GM12878 (cell line): Measurements from ENCODE around the gene REEP6. TPM values are rescaled to one million over a fixed set of nuclear protein-coding genes. Genes with fewer than 3 reads are reported as not detected.

Experiments used
- ATAC-seq: fragments of 200-7000 bp; cut with Tn5 transposase; 3 replicates; pipeline ENCODE4 v1.9.1; 2020; ENCODE audit warnings: mild to moderate bottlenecking, moderate library complexity
- BruUV-seq: library from RNA; stranded (reverse); fragments of 400-500 nt; replicated peaks from 2 replicates; lab custom pipeline; 2021; lab: Mats Ljungman, UMichigan
- CTCF ChIA-PET: fragments of 300-600 bp; sonication (Branson Sonifier 250); formaldehyde crosslinking; extraction: SDS; loops from one replicate; lab custom pipeline; 2021; ENCODE audit warnings: inconsistent platforms; lab: Yijun Ruan, JAX
- POLR2A ChIA-PET: fragments of 350-600 bp; formaldehyde crosslinking; extraction: SDS; loops from one replicate; lab custom pipeline; 2021; ENCODE audit warnings: inconsistent platforms; lab: Charles Lee
- RAD21 ChIA-PET: fragments of 300-600 bp; sonication (Branson Sonifier 250); formaldehyde crosslinking; loops from one replicate; lab custom pipeline; 2023; ENCODE audit warnings: antibody characterized with exemption; ENCODE audit not compliant: unreplicated experiment; lab: Charles Lee
- SMC1A ChIA-PET: fragments of 300-600 bp; sonication (Branson Sonifier 250); formaldehyde crosslinking; loops from one replicate; lab custom pipeline; 2023; ENCODE audit not compliant: unreplicated experiment, uncharacterized antibody; lab: Charles Lee
- DNase-seq: peaks from one replicate; pipeline ENCODE4 v3.0.0-alpha.2; 2011; ENCODE audit warnings: low read depth, low spot score
- FAIRE-seq: peaks from 3 replicates; lab custom pipeline; 2011; peaks lifted over from hg19 to GRCh38; lab: Jason Lieb, UNC
- H2AFZ ChIP-seq: 2 replicates; pipeline ENCODE4 v1.6.0; 2011; ENCODE audit warnings: low read depth, low read length, control low read depth; ENCODE audit not compliant: control insufficient read depth
- H3K27ac ChIP-seq: 2 replicates; pipeline ENCODE4 v1.5.1; 2011; ENCODE audit warnings: control low read depth; ENCODE audit not compliant: control insufficient read depth, insufficient read depth
- H3K27me3 ChIP-seq, 2 experiments: replicated peaks in 1 of 2; 2 replicates each; pipeline versions ENCODE4 v1.6.0 to v1.6.1; 2011; ENCODE audit warnings: low read length in 1 of 2; ENCODE audit not compliant: control insufficient read depth in 2 of 2, insufficient read depth in 2 of 2
- H3K36me3 ChIP-seq, 2 experiments: 2 replicates each; pipeline ENCODE4 v1.5.1; 2011; ENCODE audit warnings: low read length in 1 of 2; ENCODE audit not compliant: control insufficient read depth in 2 of 2, insufficient read depth in 2 of 2
- H3K4me1 ChIP-seq: 2 replicates; pipeline ENCODE4 v1.6.1; 2011; ENCODE audit warnings: mild to moderate bottlenecking, low read length, moderate library complexity, mixed read lengths; ENCODE audit not compliant: control insufficient read depth, insufficient read depth
- H3K4me2 ChIP-seq: 2 replicates; pipeline ENCODE4 v1.6.0; 2011; ENCODE audit warnings: control low read depth; ENCODE audit not compliant: control insufficient read depth, insufficient read depth
- H3K4me3 ChIP-seq: fragments of 200-600 bp; sonication (generic); 2 replicates; pipeline ENCODE4 v1.5.1; 2016
- H3K79me2 ChIP-seq: 2 replicates; pipeline ENCODE4 v1.6.0; 2011; ENCODE audit warnings: low read length; ENCODE audit not compliant: control insufficient read depth, insufficient read depth
- H3K9ac ChIP-seq: 2 replicates; pipeline ENCODE4 v1.8.0; 2011; ENCODE audit warnings: low read length, control low read depth, mixed read lengths; ENCODE audit not compliant: control insufficient read depth, insufficient read depth
- H3K9me3 ChIP-seq: replicated peaks from 3 replicates; pipeline ENCODE4 v1.5.1; 2011; ENCODE audit warnings: mild to moderate bottlenecking, low read length; ENCODE audit not compliant: control insufficient read depth, insufficient read depth
- H4K20me1 ChIP-seq: 2 replicates; pipeline ENCODE4 v1.6.0; 2011; ENCODE audit not compliant: control insufficient read depth, insufficient read depth
- BACH1 ChIP-seq: fragments of 450-650 bp; IDR thresholded peaks from 2 replicates; pipeline ENCODE4 v1.6.1; 2017; ENCODE audit warnings: mild to moderate bottlenecking, borderline replicate concordance
- BHLHE40 ChIP-seq, 2 experiments: fragments of 450-650 bp in 1 of 2; IDR thresholded peaks; 2 replicates each; pipeline ENCODE4 v1.6.1; 2011 to 2017; ENCODE audit warnings: low read depth in 2 of 2, borderline replicate concordance in 1 of 2, improper control_type of control experiment in 1 of 2, low read length in 1 of 2, mild to moderate bottlenecking in 1 of 2
- CBFB ChIP-seq: IDR thresholded peaks from 2 replicates; pipeline ENCODE4 v1.6.1; 2016; ENCODE audit warnings: antibody characterized with exemption, low read depth
- DPF2 ChIP-seq: fragments of 450-650 bp; IDR thresholded peaks from 2 replicates; pipeline ENCODE4 v1.6.1; 2017; ENCODE audit warnings: mild to moderate bottlenecking
- GATAD2B ChIP-seq: fragments of 450-650 bp; conservative IDR thresholded peaks from 2 replicates; pipeline ENCODE4 v1.6.1; 2017; ENCODE audit warnings: low read depth, mild to moderate bottlenecking, moderate library complexity
- IRF4 ChIP-seq: IDR thresholded peaks from 2 replicates; pipeline ENCODE4 v1.6.1; 2011; ENCODE audit warnings: low read depth, low read length
- MEF2B ChIP-seq: fragments of 450-650 bp; IDR thresholded peaks from 2 replicates; pipeline ENCODE4 v1.6.1; 2018; ENCODE audit warnings: mild to moderate bottlenecking, moderate library complexity; ENCODE audit not compliant: partially characterized antibody, poor library complexity, severe bottlenecking
- MXI1 ChIP-seq: fragments of 150-350 bp; IDR thresholded peaks from 2 replicates; pipeline ENCODE4 v1.6.1; 2011; ENCODE audit warnings: low read depth, mild to moderate bottlenecking, inconsistent platforms, low read length, improper control_type of control experiment
- NFIC ChIP-seq: IDR thresholded peaks from 2 replicates; pipeline ENCODE4 v1.6.1; 2012; ENCODE audit warnings: low read depth, mild to moderate bottlenecking, inconsistent platforms, low read length, moderate library complexity
- PRDM15 ChIP-seq: fragments of 450-650 bp; formaldehyde crosslinking; IDR thresholded peaks from 2 replicates; pipeline ENCODE4 v1.4.0; 2020; ENCODE audit warnings: mild to moderate bottlenecking, moderate library complexity
- SMAD5 ChIP-seq: IDR thresholded peaks from 2 replicates; pipeline ENCODE4 v1.6.1; 2016; ENCODE audit warnings: antibody characterized with exemption, low read depth
- TCF7 ChIP-seq: IDR thresholded peaks from 2 replicates; pipeline ENCODE4 v1.6.1; 2014; ENCODE audit warnings: antibody characterized with exemption, borderline replicate concordance
- ZNF217 ChIP-seq: fragments of 450-650 bp; IDR thresholded peaks from 2 replicates; pipeline ENCODE4 v1.6.1; 2017; ENCODE audit warnings: antibody characterized with exemption, mild to moderate bottlenecking
- WGBS: methylation state at CpG from one replicate; pipeline ENCODE4 v1.1.6; 2016; ENCODE audit warnings: low lambda C conversion rate; ENCODE audit not compliant: insufficient replicate concordance, insufficient coverage; ENCODE audit errors: missing lambda C conversion rate; 5-methylcytosine and 5-hydroxymethylcytosine counted together
- in situ Hi-C: fragments of 300-500 bp; cut with MboI; formaldehyde crosslinking; loops from 9 replicates; pipeline ENCODE4 v1.14.3; 2018; ENCODE audit warnings: mixed read lengths
- intact Hi-C: fragments of 100-400 bp; cut with micrococcal nuclease; formaldehyde crosslinking; loops from one replicate; pipeline ENCODE4 v1.14.2; 2022; ENCODE audit not compliant: unreplicated experiment
- polyA plus RNA-seq, 11 experiments: library from polyadenylated mRNA; depleted of rRNA in 4 of 11; unstranded in 6 of 11; stranded (reverse) in 5 of 11; fragments of >200 nt; fragmentation: Nextera tagmentation in 4 of 11; fragmentation: Illumina TruSeq in 1 of 11; extraction: Ambion mirVana in 4 of 11; extraction: Trizol in 1 of 11; gene quantifications; 1 replicate in 1 of 11; 2 replicates in 10 of 11; pipeline versions ENCODE4 v1.2.1 to v1.2.3, GENCODE V29; 2011 to 2016; ENCODE audit warnings: inconsistent platforms in 2 of 11, missing spikeins in 2 of 11, low read depth in 1 of 11
- total RNA-seq, 4 experiments: library from RNA; depleted of rRNA in 3 of 4; stranded (reverse); fragments of >200 nt in 3 of 4; fragmentation: Illumina TruSeq in 1 of 4; extraction: Trizol in 1 of 4; gene quantifications; 2 replicates each; pipeline versions ENCODE4 v1.2.1 to v1.2.3, GENCODE V29; 2013 to 2021
- TF ChIP-seq, protein P1 (sequence below): IDR thresholded peaks from 2 replicates; pipeline ENCODE4 v1.6.1; 2011; ENCODE audit warnings: borderline replicate concordance, low read depth, mild to moderate bottlenecking, moderate library complexity, low read length; ENCODE audit not compliant: insufficient read depth, poor library complexity, severe bottlenecking

REEP6 gene
- total and polyA plus RNA-seq, 10 of the 15 experiments (the other 5 are each of a cell fraction or from before 2014, with no cell fraction given): 0.06 to 1.1 (median 0.39) TPM; not detected in 2

- TF ChIP-seq MXI1: peak; percentile 26; the same call in 1 of the 2 replicates
- TF ChIP-seq GATAD2B: 0 out of 2 replicates have a peak, but pooled peaks have one; percentile 36
- peak in 1 of 2 experiments; percentile 50; a peak in 2 of 4 replicates for TF ChIP-seq BHLHE40 (IDR thresholded peaks at IDR 0.05; ENCODE audit: borderline replicate concordance in 1 of 2, low read depth in 2 of 2, low read length in 1 of 2)
- TF ChIP-seq BACH1: 0 out of 2 replicates have a peak, but pooled peaks have one; percentile 32
- no peak for TF ChIP-seq SMAD5
- no peak for TF ChIP-seq ZNF217
- no peak for TF ChIP-seq MEF2B
Observed at GRCh38 chr19:1503089-1503924, 12.3 kb downstream of the REEP6 start (continued).

- no peak for DNase-seq
- BruUV-seq: no TSS peak
- H4K20me1 ChIP-seq: no peaks in the 10 kb centered on the region
- H3K4me1 ChIP-seq: no peaks in the 10 kb centered on the region
- intact Hi-C loops (no loop called here), in situ Hi-C loops (no loop called here)
- ChIA-PET CTCF (interaction anchor here (0.6 to 1.2 kb wide), 3 partner anchors 15 to 187 kb away, joined by 3 read pairs; no protein-coding TSS in a partner anchor), RAD21 (no interaction called here), POLR2A (no interaction called here), SMC1A (no interaction called here)
- H3K27ac ChIP-seq: no peak overlapping the region
- H3K9ac ChIP-seq: no peak overlapping the region
- ATAC-seq: no peak
- no peaks in the 10 kb centered on the region; the same call in 2 of the 3 replicates for H3K9me3 ChIP-seq
- no peak overlapping the region for H2AFZ ChIP-seq
- H3K4me2 ChIP-seq: no peak overlapping the region
- no peaks in the 10 kb centered on the region for H3K79me2 ChIP-seq
- no peak overlapping the region for H3K4me3 ChIP-seq
- H3K27me3 ChIP-seq: no peaks in the 10 kb centered on the region; a peak in 1 of 4 replicates
- no peak for FAIRE-seq
- no peaks in the 10 kb centered on the region for H3K36me3 ChIP-seq
- 31% methylated on average over 22 of the region's 23 CpGs for WGBS
- TF ChIP-seq TCF7 (no peak), IRF4 (no peak), PRDM15 (CRISPR knock-in tag) (no peak), CBFB (no peak), DPF2 (no peak), NFIC (no peak)
- TF ChIP-seq, protein P1, sequence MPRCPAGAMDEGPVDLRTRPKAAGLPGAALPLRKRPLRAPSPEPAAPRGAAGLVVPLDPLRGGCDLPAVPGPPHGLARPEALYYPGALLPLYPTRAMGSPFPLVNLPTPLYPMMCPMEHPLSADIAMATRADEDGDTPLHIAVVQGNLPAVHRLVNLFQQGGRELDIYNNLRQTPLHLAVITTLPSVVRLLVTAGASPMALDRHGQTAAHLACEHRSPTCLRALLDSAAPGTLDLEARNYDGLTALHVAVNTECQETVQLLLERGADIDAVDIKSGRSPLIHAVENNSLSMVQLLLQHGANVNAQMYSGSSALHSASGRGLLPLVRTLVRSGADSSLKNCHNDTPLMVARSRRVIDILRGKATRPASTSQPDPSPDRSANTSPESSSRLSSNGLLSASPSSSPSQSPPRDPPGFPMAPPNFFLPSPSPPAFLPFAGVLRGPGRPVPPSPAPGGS: no peak
Observed at GRCh38 chr19:1503925-1504773, 13.2 kb downstream of the REEP6 start.
